Brain microvascular endothelial cell (primary cell): Measurements from ENCODE around the gene SRSF6.

ENCODE experiments used
- DNase-seq: peaks from one replicate; pipeline ENCODE4 v3.0.0-alpha.2; 2020
- H3K27ac ChIP-seq: fragments of 250-450 bp; sonication (Bioruptor Pico); 2 replicates; pipeline ENCODE4 v1.5.1; 2020; ENCODE audit warnings: mild to moderate bottlenecking, moderate library complexity
- H3K27me3 ChIP-seq: fragments of 250-450 bp; sonication (Bioruptor Pico); replicated peaks from 2 replicates; pipeline ENCODE4 v1.5.1; 2020; ENCODE audit warnings: mild to moderate bottlenecking
- H3K36me3 ChIP-seq: fragments of 250-450 bp; sonication (Bioruptor Pico); replicated peaks from 2 replicates; pipeline ENCODE4 v1.5.1; 2020; ENCODE audit warnings: mild to moderate bottlenecking
- H3K4me3 ChIP-seq: 2 replicates; pipeline ENCODE4 v1.5.1; 2011; ENCODE audit warnings: low read depth, mild to moderate bottlenecking, control low read depth, low read length, moderate library complexity
- in situ Hi-C: cut with HindIII; loops from 2 replicates; pipeline ENCODE4 v1.10.0; 2017; ENCODE audit warnings: low sequenced_read_pairs, low pct_ligation_motif_present
- TF ChIP-seq, protein P1 (sequence below): IDR thresholded peaks from 2 replicates; pipeline ENCODE4 v1.5.1; 2011; ENCODE audit warnings: low read depth, mild to moderate bottlenecking, moderate library complexity, low read length, control low read depth, inconsistent platforms; ENCODE audit errors: missing control alignments

SRSF6 gene

DNA sequence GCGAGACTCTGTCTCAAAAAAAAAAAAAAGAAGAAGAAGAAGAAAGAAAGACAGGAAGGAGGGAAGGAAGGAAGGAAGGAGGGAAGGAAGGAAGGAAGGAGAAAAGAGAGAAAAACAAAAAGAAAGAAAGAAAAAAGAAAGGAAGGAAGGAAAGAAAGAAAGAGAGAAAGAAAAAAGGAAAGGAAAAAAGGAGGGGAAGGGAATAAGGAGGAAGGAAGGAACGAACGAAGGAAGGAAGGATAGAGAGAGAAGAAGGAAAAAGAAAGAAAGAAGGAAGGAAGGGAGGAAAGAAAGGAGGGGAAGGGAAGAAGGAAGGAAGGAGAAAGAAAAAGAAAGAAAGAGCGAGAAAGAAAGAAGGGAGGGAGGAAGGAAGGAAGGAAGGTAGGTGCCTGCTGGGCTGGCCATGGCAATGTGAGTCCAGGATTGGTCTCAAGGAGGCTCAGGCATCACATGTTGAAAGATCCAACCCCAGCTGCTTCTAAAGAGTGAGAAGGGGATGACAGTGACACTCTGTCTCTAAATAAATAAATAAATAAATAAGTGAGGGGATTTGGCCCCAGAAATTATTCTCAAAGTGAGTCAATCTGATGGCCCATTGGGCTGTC is 24.3 kb upstream of the SRSF6 start:
- TF ChIP-seq, protein P1, sequence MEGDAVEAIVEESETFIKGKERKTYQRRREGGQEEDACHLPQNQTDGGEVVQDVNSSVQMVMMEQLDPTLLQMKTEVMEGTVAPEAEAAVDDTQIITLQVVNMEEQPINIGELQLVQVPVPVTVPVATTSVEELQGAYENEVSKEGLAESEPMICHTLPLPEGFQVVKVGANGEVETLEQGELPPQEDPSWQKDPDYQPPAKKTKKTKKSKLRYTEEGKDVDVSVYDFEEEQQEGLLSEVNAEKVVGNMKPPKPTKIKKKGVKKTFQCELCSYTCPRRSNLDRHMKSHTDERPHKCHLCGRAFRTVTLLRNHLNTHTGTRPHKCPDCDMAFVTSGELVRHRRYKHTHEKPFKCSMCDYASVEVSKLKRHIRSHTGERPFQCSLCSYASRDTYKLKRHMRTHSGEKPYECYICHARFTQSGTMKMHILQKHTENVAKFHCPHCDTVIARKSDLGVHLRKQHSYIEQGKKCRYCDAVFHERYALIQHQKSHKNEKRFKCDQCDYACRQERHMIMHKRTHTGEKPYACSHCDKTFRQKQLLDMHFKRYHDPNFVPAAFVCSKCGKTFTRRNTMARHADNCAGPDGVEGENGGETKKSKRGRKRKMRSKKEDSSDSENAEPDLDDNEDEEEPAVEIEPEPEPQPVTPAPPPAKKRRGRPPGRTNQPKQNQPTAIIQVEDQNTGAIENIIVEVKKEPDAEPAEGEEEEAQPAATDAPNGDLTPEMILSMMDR: no peak
- no peak overlapping the region for H3K27ac ChIP-seq
- H3K27me3 ChIP-seq: no peaks in the 10 kb centered on the region
- DNase-seq: no peak
- in situ Hi-C loops: no loop called here
- H3K36me3 ChIP-seq: no peaks in the 10 kb centered on the region
- no peak overlapping the region for H3K4me3 ChIP-seq

DNA sequence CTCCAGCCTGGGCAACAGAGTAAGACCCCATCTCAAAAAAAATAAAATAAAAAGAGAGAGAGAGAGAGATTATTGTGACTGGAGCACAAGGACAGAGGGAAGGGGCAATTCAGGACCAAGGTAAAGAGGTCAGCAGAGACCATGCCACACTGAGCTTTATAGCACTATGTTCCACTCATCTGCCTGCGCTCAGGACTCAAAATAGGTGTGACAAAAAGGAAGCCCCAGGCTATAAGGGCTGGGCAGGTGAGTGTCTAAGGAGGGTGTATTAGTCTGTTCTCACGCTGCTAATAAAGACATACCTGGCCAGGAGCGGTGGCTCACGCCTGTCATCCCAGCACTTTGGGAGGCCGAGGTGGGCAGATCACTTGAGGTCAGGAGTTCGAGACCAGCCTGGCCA is 23.1 kb upstream of the SRSF6 start:
- H3K27ac ChIP-seq: no peak overlapping the region
- H3K27me3 ChIP-seq: no peaks in the 10 kb centered on the region
- no peak for DNase-seq
- no peaks in the 10 kb centered on the region for H3K36me3 ChIP-seq
- in situ Hi-C loops: no loop called here
- TF ChIP-seq, protein P1: no peak
- H3K4me3 ChIP-seq: no peak overlapping the region

DNA sequence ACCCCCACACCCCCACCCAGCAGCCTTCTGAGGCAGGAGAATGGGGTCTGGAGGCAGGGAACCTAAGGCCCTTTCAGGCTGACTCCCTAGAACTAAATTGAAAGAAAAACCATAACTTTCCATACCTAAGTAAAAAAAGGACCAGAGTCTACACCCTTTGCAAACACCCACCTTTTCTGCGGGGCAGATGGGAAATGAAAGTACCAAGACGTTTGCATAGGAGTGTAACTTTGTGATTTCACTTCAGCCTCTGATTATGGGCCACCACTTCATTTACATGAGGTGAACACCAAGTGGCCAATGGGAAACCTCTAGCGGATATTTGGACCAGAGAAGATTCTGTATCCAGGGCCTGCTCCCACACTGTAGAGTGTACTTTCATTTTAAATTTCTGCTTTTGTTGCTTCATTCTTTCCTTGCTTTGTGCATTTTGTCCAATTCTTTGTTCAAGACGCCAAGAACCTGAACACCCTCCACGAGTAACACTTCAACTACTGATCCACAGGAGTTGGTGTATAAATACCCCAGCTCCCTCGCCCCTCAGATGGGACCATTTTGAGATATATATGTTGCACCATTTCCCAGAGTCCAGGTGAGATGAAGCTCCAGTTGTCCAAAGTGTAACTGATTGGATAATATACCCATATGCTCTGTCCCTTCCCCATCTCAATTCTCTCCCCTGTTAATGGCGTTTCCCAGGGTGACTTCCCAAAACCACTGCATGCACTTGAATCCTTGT is 18.9 kb upstream of the SRSF6 start:
- Histone ChIP-seq H3K36me3 (no peaks in the 10 kb centered on the region), H3K27me3 (no peaks in the 10 kb centered on the region), H3K4me3 (no peak overlapping the region), H3K27ac (no peak overlapping the region)
- in situ Hi-C loops: no loop called here
- TF ChIP-seq, protein P1: no peak
- DNase-seq: no peak

DNA sequence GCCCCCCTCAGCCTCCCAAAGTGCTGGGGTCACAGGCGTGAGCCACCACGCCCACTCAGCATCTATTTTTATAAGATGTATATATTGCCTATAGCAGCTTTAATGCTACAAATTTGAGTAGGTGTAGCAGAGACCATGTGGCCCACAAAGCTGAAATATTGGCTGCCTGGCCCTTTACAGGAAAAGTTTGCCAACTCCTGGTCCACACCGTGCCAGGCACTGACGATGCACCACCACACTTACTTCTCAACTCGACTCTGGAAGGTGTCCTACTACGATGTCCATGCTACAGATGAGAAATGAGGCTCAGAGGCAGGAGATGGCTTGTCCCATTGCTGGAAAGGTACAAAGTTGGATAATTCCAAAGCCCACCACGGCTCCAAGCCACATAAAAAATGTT is 17.2 kb upstream of the SRSF6 start:
- H3K4me3 ChIP-seq: no peak overlapping the region
- in situ Hi-C loops: no loop called here
- no peak for DNase-seq
- H3K36me3 ChIP-seq: no peaks in the 10 kb centered on the region
- no peak overlapping the region for H3K27ac ChIP-seq
- no peaks in the 10 kb centered on the region for H3K27me3 ChIP-seq
- TF ChIP-seq, protein P1: no peak

DNA sequence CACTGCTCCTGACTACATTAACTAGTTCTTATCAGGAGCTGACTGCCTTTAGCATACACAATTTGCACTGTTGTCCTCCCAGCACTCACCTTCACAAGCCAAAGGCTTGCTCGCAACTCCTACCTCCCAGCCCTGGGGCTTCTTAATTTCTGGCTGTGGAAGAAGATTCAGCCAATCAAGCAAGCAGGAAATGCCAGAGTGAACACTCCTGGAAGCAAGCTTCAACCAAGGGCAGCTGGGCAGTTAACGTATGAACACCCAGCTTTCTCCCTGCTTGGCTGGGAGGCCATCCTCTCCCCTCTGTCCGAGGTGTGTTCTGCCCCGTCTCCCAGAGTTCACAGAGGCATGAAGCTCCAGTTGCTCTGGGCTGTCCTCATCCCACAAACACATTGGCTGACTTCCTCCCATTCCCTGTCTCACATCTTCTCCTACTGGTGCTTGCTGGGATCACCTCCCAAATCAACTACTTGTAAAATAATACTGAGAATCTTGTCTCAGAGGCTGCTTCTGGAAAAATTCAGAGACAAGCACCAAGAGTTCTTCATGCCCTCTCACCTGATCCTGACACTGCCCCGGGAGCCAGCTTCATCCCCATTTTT is 15.3 kb upstream of the SRSF6 start:
- no peak overlapping the region for H3K4me3 ChIP-seq
- no peak overlapping the region for H3K27ac ChIP-seq
- no peak for DNase-seq
- no peaks in the 10 kb centered on the region for H3K36me3 ChIP-seq
- in situ Hi-C loops: no loop called here
- no peaks in the 10 kb centered on the region for H3K27me3 ChIP-seq
- TF ChIP-seq, protein P1: peak; percentile 24

DNA sequence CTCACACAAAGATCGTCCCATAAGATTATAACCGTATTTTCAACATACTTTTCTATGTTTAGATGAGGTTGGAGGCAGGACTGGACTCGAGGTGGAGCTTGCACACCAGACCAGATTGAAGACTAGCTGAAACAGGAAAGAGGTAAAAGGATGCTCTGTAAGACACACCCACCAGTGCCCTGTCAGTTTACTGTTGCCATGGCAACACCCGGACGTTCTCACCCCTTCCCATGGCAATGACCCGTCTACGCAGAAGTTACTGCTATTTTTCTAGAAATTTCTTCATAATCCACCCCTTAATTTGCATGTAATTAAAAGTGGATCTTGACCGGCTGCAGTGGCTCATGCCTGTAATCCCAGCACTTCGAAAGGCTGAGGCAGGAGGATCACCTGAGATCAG is 13.6 kb upstream of the SRSF6 start:
- TF ChIP-seq, protein P1: no peak
- H3K36me3 ChIP-seq: no peaks in the 10 kb centered on the region
- H3K4me3 ChIP-seq: no peak overlapping the region
- in situ Hi-C loops: no loop called here
- no peak for DNase-seq
- no peak overlapping the region for H3K27ac ChIP-seq
- H3K27me3 ChIP-seq: no peaks in the 10 kb centered on the region
